Limb (tissue), 2 donors: ENCODE results near the gene INPP5D.
A peak's percentile ranks its signal among the peaks of the same experiment; 100 is the strongest.

Experiments
- DNase-seq, 2 donors: peaks; one replicate each; pipeline ENCODE4 v3.0.0-alpha.2; 2016; ENCODE audit errors: extremely low spot score in 2 of 2

Gene INPP5D

DNA sequence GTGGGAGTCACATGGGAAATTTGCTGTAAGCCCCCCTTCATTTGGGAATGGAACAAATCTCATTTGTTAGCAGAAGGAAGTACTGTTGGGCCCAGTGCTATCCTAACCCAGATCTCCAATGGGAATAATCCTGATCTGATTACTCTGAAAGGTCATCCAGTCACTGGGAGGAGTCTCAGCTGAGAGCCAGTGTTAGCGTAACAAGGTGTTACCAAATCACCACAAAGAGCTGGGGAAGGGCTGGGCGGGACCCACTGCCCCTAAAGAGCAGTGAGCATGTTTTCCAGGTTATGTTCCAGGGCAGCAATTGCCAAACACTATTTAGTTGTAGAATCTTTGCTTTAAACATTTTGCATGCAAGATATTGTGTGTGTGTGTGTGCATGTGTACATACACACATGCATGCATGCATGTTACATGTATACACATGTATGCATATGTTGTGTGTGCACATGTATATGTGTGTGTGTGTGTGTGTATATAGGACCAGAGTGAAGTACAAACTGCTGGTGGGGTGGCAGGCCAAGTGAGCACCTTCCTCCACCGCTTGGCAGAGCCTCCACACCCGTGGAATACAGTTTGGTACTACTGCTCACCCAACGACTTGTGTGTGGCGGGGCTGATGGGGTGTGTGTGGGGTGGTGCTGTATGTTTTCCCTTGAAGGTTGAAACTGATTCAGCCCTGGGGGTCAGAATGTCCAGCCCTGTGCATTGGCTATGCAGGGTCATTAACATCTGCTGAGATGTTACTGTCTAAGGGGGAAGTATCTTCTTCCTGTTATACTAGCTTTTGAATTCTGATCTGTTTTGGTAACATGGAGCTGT is 15.2 kb downstream of the INPP5D start:
- no peak for DNase-seq

DNA sequence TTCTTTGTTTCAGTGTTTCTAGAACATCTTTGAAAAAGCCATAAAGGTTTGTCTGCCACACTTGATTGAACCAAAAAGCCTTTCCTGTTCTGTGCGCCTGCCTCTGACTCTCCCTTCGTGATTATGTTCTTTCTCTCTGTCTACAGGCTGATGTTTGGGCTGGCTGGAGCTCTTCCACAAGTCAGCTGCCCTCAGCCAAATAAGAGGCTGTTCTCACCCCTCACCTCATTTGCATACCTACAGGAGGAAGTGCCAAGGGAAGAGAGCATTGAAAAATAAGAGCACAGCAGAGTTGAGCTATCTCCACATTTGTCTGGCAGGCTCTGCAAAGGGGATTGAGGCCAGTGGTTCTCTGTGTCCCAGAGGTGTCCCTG is 15.8 kb downstream of the INPP5D start:
- DNase-seq, result no peak

DNA sequence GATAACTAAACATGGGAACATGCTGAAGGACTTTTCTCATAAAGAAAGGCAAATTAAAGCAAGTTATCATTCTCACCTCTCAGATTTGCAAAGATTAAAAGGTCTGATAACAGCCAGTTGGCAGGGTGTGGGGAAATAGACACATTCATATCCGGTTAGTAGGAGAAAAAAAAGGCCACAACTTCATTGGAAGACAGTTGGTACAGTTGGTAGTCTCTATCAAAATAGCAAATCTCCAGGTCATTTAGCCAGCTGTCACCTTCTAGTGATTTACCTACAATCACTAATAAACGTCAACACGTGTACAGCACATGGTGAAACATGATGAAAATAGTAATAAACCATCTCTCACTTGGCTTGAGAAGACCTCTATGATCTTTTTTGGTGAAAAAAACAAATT is 16.6 kb downstream of the INPP5D start:
- no peak for DNase-seq

DNA sequence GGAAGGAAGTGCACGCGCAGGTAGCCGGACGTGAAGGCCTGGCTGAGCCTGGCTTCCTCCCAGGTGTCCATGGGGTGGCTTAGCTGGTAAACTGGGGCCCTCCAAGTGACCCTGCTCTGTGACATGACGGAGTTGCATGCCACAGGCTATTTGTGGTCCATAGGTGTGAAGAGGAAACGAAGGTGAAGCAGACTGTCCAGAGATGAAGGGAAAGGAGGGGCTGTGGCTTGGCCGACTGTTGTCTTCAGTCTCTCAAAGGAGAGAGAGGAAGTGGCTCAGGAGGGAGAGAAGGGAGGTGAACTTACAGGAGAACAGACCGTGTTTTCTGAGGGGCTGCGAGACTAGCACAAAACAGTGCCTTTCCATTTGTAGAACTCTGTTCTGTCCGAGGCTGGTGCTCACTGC is 19.3 kb downstream of the INPP5D start:
- no peak for DNase-seq

DNA sequence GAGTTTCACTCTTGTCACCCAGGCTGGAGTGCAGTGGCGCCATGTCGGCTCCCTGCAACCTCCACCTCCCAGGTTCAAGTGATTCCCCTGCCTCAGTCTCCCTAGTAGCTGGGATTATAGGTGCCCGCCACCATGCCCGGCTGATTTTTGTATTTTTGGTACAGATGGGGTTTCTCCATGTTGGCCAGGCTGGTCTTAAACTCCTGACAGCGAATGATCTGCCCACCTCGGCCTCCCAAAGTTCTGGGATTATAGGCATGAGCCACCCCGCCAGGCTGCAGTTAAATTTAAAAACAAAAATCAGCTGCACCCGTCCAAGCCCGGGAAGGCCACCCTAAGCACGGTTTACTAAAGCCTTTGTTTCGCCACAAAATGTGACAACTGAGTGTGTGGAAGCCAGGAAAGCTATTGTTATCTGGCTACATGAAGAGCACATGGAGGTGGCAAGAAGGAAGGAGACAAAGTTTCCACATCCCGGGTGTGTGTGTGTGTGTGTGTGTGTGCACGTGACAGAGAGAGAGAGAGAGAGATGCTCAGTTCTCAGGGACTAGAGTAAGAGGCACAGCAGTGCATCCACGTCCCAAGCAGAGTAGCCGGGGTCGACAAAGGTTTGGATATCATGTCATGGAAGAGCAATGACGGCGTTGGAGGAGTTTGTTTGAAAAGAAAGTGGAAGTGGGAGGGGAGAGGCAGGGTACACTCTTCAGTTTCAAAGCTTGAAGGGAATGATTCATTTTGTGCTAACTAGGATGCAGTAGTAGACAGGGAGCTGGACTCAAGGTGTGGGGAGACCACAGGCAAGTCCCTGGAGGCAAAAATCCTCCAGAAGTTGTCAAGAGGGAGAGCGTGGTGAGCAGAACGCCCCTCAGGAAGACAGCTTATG is 20.1 kb downstream of the INPP5D start:
- DNase-seq, result no peak

DNA sequence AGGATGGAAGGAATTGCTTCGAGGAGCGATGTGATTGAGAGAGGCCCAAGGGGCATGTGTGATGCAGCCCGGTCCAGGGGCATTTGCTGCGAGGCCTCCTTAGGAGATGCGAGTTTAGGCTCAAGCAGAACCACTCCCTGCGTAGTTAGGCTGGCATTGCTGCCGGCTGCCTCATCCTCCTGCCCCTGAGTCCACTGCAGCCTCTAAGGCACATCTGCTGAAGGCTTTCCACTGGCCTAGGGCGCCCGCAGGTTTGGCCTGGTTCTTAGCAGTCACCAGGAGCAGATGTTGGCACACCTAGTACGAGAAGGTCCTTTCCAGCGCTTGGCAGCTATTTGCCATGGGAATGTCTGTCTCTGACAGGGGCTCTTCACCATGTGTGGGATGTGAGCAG is 20.7 kb downstream of the INPP5D start:
- DNase-seq, result no peak

DNA sequence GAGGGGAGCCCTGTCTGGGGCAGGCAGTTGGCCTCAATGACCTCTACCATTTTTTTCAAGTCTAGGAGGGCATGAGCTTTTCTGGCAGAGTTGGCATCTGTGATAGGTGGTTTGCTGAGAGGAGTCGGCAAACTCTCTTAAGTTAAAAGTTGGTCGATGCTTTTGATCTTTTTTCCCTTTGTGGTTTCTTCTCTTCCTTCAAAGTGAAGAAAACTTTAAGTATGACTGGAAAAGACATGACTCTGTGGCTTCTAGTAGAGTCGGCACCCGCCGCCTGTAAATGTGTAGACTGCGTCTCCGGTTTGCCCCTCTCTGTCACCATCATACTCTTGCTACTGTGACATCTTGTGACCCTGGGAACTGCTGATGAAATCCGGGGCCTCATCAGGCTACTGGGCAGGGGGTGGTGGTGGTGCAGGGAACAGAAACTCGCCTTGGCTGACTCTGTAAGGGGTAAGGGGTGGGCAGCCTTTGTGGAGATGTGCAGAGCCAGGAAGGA is 21.1 kb downstream of the INPP5D start:
- DNase-seq, result no peak

DNA sequence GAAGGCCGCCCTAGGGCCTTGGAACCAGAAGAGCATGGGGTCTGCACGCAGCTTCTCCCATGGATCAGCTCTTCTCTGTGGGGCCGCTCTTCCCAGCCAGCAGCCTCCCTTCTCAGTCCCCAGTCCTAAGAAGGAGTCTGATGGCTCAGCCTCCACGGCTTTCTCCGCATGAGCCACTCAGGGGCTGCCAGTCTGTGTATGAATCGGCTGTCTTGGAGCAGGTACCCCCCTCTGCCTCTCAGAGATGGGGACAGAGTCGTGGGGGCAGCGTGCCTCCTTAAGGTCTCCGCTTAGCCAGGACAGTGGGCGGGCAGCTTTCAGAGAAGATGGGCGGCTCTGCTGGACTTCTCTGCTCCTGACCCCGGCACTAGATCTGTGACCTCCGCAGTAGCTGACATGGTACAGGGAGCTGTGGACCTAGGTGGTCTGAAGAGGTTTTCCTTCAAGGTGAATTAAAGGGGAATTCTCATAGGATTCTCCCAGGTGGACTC is 21.6 kb downstream of the INPP5D start:
- DNase-seq, result no peak

DNA sequence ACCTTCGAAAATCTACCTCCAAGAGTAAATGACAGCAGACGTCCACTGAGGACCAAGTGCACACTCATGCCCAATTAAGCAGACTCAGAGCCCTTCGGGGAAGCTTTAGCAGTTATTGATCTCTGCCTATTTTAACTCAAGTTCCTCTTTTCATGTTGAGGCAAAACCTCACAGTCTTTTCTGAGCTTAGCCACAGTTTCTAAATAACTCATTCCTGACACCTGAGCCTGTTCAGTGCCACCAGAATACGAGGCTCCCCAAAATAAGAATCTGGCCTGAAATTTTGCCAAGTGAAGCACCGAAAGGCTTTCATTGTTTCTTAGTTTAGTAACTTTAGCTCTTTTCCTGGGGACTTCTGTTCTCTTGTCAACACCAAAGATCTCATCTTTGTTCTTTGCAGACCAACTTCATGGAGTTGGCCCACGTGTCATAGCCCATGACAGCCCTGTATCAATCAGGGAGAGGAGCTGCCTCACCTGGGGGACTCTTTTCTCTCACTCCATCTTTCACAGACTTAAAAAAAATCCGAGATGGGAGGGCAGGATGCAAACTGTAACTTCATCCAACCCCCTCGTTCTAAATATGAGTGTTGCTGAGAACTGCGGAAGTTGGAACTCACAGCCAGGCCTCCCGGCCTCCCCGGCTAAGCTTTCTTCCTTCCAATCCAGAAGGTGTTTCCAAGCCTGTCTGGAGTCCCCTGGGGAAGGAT is 22.2 kb downstream of the INPP5D start:
- DNase-seq, result no peak

DNA sequence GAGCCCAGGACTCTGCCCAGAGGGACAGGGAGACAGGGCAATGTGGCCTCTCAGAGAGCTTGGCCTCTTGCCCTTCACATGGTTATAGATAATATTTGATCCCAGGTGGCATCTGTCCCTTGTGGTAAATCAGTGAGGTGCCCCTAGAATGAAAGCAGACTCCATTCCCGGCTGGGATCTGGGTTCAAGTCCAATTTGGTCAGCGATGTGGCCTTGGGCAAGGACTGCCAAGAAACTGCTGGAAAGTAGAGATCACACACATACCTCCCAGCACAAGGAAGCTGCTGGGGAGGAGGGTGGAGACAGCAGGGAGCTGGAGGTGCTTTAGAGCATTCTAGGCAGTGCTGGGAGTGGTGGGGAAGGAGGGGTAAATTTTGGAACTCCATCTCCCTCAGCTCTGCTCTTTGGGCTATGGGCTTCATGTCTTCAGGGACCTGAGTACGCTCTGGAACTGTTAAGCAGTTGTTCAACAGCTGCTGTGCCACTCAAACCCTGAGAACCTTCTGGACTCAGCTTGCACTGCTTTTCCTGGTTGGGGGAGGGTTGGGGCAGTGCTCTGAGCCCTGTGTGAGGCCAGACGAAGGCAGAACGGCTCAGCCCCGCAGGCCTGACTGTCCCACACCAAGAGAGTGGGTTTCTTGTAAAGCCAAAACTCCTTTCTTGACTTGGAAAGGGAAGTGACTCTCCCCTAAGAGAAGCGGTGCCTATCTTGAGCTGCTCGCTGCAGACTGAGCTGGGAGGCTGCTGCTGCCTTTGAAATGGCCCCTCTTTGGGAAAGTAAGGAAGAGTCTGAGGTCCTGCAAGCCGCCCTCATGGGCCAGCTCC is 23.0 kb downstream of the INPP5D start:
- peak; percentile 13 to 48 for DNase-seq

DNA sequence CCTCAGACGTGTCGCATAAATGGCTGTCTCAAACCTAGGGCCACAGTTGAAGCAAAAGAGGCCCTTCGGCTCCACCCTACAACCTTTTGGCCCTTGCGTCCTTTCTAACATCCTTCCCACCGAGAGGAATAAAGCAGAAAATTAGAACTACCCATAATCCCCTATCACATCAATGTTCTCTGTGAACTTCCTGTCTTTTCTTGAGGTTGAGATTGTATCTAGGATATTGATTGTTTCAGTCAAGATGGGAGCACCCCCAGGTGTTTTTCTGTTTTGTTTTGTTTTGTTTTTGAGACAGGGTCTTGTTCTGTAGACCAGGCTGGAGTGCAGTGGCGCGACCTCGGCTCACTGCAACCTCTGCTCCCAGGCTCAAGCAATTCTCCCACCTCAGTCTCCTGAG is 23.6 kb downstream of the INPP5D start:
- DNase-seq, result no peak

DNA sequence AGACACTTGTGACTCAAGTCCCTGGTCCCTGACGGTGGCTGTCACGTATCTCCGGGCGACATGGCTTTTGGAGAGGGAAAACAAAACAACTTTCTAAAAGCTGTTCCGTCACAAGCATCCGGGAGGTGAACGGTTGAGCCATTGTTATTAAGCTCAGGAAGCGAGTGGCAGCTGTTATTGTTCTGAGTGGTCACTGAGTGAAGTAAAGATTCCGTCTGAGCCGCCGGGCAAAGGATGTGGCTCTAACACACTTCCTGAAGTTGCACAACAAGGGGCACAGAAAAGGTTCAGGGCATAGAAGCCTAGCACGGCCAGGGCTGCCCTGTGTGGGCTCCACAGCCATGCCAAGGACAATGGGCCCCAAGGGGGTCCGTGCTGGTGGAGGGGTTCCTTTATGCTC is 24.3 kb downstream of the INPP5D start:
- DNase-seq, result no peak

DNA sequence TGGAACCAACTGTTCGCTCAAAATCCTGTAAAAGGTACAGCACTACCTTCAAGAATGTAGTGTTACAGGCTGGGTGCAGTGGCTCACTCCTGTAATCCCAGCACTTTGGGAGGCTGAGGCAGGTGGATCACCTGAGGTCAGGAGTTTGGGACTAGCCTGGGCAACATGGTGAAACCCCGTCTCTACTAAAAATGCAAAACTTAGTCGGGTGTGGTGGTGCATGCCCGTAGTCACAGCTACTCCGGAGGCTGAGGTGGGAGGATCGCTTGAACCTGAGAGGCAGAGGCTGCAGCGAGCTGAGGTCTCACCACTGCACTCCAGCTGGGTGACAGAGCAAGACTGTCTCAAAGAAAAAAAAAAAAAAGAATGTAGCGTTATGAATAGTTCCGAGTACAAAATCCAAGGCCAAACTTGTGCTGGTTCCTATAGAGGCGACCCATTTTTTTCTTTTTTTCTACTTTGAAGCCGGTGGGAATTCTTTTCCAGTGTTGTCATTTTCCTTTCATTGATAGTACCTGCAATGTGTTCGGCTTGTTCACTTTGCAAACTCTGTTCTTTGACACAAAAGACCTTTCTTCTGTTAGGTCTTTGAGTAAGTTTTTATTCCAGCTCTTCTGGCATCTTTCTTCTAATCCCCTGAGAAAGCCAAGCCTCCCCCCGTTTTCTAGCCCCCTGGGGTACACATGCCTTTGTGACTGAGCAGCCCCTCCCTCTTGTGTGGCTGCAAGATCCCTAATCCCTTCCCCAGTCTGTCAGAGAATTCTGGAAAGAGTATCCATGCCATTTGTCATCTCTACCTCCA is 25.1 kb downstream of the INPP5D start:
- DNase-seq, result no peak

DNA sequence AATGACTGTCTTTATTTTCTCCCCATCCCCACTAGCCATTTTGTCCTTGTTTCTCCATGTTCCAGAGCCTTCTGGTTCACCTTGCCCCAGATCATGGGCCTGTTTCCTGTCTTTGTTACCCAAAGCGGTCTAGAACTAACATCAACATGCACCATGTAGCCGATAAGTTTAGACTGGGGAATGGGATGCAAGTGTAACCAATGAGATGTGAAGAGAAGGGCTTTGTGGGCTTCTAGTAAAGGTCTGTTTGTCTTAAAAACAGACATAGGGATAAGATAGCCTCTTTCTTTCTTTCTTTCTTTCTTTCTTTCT is 25.7 kb downstream of the INPP5D start:
- DNase-seq, result no peak

DNA sequence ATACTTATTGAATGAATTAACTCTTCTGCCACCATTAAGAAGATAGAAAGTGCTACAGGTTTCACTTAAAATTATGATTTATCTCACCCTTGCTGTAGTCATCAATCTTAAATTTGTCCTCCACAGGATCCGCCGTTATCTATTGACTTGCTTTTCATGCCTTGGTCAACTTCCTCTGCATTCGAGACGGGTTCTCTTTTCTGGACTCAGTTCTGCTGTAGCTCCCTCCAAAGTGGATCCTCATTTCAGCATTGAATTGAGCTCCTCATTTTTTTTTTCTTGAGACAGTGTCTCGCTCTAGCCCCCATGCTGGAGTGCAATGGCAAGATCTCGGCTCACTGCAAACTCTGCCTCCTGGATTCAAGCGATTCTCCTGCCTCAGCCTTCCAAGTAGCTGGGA is 27.6 kb downstream of the INPP5D start:
- no peak for DNase-seq

DNA sequence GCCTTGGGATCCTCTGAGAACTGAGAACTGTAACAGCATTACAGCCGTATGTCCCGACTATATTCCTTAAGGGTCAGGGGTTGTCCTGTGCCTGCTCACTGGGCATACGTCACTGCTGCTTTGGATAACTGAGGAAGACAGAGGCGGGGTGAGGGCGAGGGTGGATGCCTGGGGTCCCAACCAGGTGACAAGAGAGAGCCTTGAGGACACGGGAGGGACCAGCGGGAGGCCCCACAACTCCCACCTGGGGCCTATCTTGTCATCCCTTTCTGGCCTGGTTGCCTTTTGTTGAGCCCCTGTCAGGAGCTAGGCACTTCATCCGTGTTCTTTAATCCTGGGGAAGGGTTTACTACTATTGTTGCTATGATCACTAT is 28.8 kb downstream of the INPP5D start:
- no peak for DNase-seq

DNA sequence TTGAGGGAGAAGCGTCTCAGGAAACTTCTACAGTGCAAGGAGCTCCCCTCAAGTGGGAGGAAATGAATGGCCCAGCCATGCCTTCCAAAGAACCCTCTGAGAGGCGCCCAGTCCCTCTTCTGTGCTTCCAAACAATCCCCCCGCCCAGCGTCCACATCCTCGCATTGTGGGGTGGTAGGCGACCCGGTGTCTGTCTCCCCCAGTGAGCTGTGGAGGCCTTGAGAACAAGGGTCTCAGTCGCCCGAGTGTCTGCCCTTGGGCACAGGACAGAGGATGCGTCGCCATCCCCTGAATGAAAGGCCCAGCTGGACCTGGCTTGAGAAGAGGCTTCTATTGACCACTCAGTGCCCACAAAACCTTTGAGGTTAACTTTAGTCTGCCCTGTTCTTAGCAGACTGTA is 29.7 kb downstream of the INPP5D start:
- DNase-seq, result no peak

DNA sequence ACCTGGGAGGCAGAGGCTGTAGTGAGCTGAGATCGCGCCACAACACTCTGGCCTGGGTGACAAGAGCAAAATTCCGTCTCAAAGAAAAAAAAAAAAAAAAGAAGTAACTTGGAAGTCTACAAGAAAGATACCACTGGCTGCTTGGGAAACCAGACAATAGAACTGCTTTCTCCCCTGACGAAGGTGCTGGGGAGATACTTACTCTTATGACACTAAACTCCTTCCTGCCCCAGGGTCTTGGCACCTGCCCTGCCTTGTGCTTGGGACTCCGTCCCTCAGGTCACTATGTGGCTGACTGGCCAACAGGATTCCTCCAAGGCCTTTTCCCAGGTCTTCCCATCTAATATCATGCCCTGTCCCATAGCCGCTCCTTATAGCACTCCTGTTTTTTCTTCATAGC is 30.7 kb downstream of the INPP5D start:
- no peak for DNase-seq

DNA sequence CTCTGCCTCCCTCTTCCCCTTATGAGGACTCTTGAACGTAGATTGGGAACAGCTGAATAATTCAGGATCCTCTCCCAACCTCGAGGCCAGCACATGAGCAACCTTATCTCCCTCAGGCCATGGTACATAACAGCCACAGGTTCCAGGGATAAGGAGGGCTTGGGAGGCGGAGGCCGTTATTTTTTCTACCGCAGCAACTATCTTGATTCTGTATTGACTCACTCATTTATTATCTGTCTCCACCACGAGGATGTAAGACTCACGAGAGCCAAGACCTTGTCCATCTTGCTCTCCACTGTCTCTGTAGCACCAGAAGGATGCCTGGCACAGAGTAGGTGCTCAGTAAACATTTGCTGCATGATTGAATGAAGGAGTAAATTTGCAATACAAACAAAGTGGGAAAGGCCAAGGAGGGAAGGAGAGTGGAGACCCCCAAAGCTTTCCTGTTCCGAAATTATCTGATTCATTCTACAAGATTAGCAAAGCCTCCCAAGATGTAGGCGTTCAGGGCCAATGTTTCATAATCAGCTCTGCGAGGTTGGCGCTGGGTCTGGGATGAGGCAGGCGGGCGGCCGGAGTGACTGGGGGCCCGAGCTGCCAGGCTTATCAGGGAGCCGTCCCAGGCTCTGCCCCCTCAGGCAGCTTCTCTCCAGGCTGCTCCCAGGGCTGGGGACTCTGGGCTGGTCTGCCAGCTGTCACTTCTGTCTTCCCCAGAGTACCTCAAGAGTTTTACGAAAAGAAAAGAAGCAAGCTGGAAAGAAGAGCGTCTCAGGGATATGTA is 31.6 kb downstream of the INPP5D start:
- DNase-seq, result no peak
